ENCODE results near the gene LCMT2.

LCMT2 gene

GRCh38 chr15:43275740-43276562, 54.4 kb downstream of the LCMT2 start:
- no peak for ATAC-seq
- no peak for DNase-seq

- ATAC-seq (no peak), DNase-seq (no peak)
Observed at GRCh38 chr15:43274136-43274535, 56.2 kb downstream of the LCMT2 start.
